Thyroid gland (tissue), 4 donors: ENCODE results near the gene KIF16B.

Experiments
- POLR2A ChIP-seq, 2 donors: fragments of 450-650 bp; IDR thresholded peaks; one replicate each; pipeline ENCODE4 v1.6.1; 2017; ENCODE audit warnings: antibody characterized with exemption in 2 of 2, mild to moderate bottlenecking in 2 of 2, moderate library complexity in 1 of 2
- TF ChIP-seq, protein P1 (sequence below), 6 experiments: fragments of 200-600 bp in 3 of 6; fragments of 450-650 bp in 3 of 6; sonication (generic) in 3 of 6; IDR thresholded peaks; one replicate each; pipeline ENCODE4 v1.5.1; 2016 to 2019; ENCODE audit warnings: antibody characterized with exemption in 6 of 6, mild to moderate bottlenecking in 2 of 6, inconsistent platforms in 1 of 6, moderate library complexity in 1 of 6

DNA sequence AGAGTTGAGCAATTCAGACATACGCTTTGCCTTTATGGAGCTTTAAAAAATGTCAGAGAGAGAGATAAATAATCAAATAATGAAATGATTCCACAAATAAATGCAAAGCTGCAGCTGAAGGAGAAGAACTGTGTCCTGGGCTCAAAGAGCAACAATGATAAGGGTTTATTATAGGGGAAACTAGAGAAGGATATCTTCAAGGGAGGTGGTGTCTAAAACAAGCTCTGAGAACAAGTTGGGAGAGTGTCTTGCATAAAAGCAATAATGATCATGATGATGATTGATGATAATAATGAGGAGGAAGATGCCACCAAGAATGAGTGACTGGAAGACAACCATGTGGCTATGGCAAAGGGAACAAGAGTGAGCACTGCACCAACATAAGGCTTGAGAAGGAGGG is 164.3 kb downstream of the KIF16B start:
- TF ChIP-seq POLR2A (IDR thresholded peaks at IDR 0.05), result no peak
- TF ChIP-seq, protein P1, sequence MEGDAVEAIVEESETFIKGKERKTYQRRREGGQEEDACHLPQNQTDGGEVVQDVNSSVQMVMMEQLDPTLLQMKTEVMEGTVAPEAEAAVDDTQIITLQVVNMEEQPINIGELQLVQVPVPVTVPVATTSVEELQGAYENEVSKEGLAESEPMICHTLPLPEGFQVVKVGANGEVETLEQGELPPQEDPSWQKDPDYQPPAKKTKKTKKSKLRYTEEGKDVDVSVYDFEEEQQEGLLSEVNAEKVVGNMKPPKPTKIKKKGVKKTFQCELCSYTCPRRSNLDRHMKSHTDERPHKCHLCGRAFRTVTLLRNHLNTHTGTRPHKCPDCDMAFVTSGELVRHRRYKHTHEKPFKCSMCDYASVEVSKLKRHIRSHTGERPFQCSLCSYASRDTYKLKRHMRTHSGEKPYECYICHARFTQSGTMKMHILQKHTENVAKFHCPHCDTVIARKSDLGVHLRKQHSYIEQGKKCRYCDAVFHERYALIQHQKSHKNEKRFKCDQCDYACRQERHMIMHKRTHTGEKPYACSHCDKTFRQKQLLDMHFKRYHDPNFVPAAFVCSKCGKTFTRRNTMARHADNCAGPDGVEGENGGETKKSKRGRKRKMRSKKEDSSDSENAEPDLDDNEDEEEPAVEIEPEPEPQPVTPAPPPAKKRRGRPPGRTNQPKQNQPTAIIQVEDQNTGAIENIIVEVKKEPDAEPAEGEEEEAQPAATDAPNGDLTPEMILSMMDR (IDR thresholded peaks at IDR 0.05), result no peak
